H1 (cell line): ENCODE results near the gene BASP1. TPM values are rescaled to one million over a fixed set of nuclear protein-coding genes. Genes with fewer than 3 reads are reported as not detected.

ENCODE experiments used
- CTBP2 ChIP-seq: IDR thresholded peaks from 2 replicates; pipeline ENCODE4 v1.7.0; 2011; ENCODE audit warnings: borderline replicate concordance, mild to moderate bottlenecking, moderate library complexity, mixed read lengths, low read length; ENCODE audit not compliant: insufficient read depth, insufficient read length
- E2F6 ChIP-seq: IDR thresholded peaks from 2 replicates; pipeline ENCODE4 v1.6.1; 2012; ENCODE audit warnings: inconsistent platforms
- KDM4A ChIP-seq: IDR thresholded peaks from one replicate; pipeline ENCODE4 v1.7.1; 2012; ENCODE audit warnings: low read depth, mild to moderate bottlenecking, moderate library complexity, low read length, inconsistent platforms; ENCODE audit not compliant: severe bottlenecking
- KDM5A ChIP-seq: fragments of 200-600 bp; IDR thresholded peaks from 2 replicates; pipeline ENCODE4 v1.7.1; 2012; ENCODE audit warnings: mild to moderate bottlenecking, low read length, inconsistent platforms, mixed read lengths
- MAFK ChIP-seq: IDR thresholded peaks from 2 replicates; pipeline ENCODE4 v1.6.1; 2012; ENCODE audit warnings: low read depth, mild to moderate bottlenecking, improper control_type of control experiment, low read length
- RXRA ChIP-seq: IDR thresholded peaks from 2 replicates; pipeline ENCODE4 v1.6.1; 2011; ENCODE audit warnings: low read depth, mild to moderate bottlenecking, low read length, moderate library complexity; ENCODE audit not compliant: insufficient read depth
- SP1 ChIP-seq: IDR thresholded peaks from 2 replicates; pipeline ENCODE4 v1.6.1; 2011; ENCODE audit warnings: low read depth, low read length
- polyA plus RNA-seq, 7 experiments: library from polyadenylated mRNA; depleted of rRNA in 3 of 7; stranded (reverse) in 5 of 7; unstranded in 2 of 7; fragments of >200 nt in 5 of 7; fragments of 200-250 nt in 2 of 7; gene quantifications; 1 replicate in 5 of 7; 2 replicates in 1 of 7; 4 replicates in 1 of 7; pipeline versions ENCODE4 v1.2.1 to v1.2.3, GENCODE V29; 2011 to 2013; ENCODE audit warnings: missing spikeins in 2 of 7, mixed read lengths in 2 of 7
- total RNA-seq: library from RNA; stranded (reverse); fragmentation: NEBNext Ultra II Directional; extraction: Animal tissue kit (Norgen Biotek cat#: 25700); gene quantifications from 2 replicates; pipeline ENCODE4 v1.2.1, GENCODE V29; 2021

BASP1 gene
- total and polyA plus RNA-seq, 2 of the 8 experiments (the other 6 are each of a cell fraction or from before 2014, with no cell fraction given), result 95.2 to 104 TPM

- peak; percentile 20 for TF ChIP-seq CTBP2
- peak; percentile 80; the same call in 1 of the 2 replicates for TF ChIP-seq E2F6
- TF ChIP-seq SP1, result no peak
- no peak for TF ChIP-seq RXRA
- TF ChIP-seq KDM4A, result peak; percentile 91
- TF ChIP-seq KDM5A, result 0 out of 2 replicates have a peak, but pooled peaks have one; percentile 32
- TF ChIP-seq MAFK, result no peak
- TF ChIP-seq, all 59 proteins: peak for 19
These were observed 1.1 kb upstream of the BASP1 start (continued) for GRCh38 chr5:17216176-17216973.
